Natural killer cell (primary cell): Measurements from ENCODE around the gene FAR2. TPM values are rescaled to one million over a fixed set of nuclear protein-coding genes. Genes with fewer than 3 reads are reported as not detected.

Experiments
- ATAC-seq, 3 donors: fragments of 150-1000 bp in 2 of 3; fragments of 200-7000 bp in 1 of 3; cut with Tn5 transposase; 1 replicate in 1 of 3; 2 replicates in 2 of 3; pipeline ENCODE4 v1.10.0; 2021; ENCODE audit warnings: mild to moderate bottlenecking in 2 of 3, moderate library complexity in 2 of 3
- DNase-seq, 2 donors: peaks; one replicate each; pipeline versions ENCODE4 v3.0.0 to v3.0.0-alpha.2; 2013 to 2021; ENCODE audit warnings: mixed read lengths in 1 of 2
- H3K27ac ChIP-seq: one replicate; pipeline ENCODE4 v1.5.1; 2013; ENCODE audit warnings: mild to moderate bottlenecking, low read length
- H3K27me3 ChIP-seq: one replicate; pipeline ENCODE4 v1.6.1; 2013; ENCODE audit warnings: low read length; ENCODE audit not compliant: control insufficient read depth, insufficient read depth
- H3K36me3 ChIP-seq: one replicate; pipeline ENCODE4 v1.6.1; 2013; ENCODE audit warnings: low read length; ENCODE audit not compliant: control insufficient read depth, insufficient read depth
- H3K4me1 ChIP-seq: one replicate; pipeline ENCODE4 v1.6.1; 2013; ENCODE audit warnings: low read length; ENCODE audit not compliant: control insufficient read depth, insufficient read depth
- H3K4me3 ChIP-seq: one replicate; pipeline ENCODE4 v1.5.1; 2013; ENCODE audit warnings: low read length
- H3K9me3 ChIP-seq: one replicate; pipeline ENCODE4 v1.6.1; 2013; ENCODE audit warnings: low read length; ENCODE audit not compliant: control insufficient read depth, insufficient read depth
- H3K27ac Mint-ChIP-seq, 2 donors: one replicate each; pipeline ENCODE4 v1.8.0; 2022; ENCODE audit warnings: mild to moderate bottlenecking in 2 of 2, mixed read lengths in 2 of 2, moderate library complexity in 1 of 2
- H3K27me3 Mint-ChIP-seq, 2 donors: one replicate each; pipeline ENCODE4 v1.8.0; 2022; ENCODE audit warnings: low read depth in 2 of 2, mixed read lengths in 2 of 2
- H3K36me3 Mint-ChIP-seq: one replicate; pipeline ENCODE4 v1.8.0; 2022; ENCODE audit warnings: mixed read lengths
- H3K4me1 Mint-ChIP-seq, 2 donors: one replicate each; pipeline ENCODE4 v1.8.0; 2022; ENCODE audit warnings: mixed read lengths in 2 of 2
- H3K4me3 Mint-ChIP-seq: one replicate; pipeline ENCODE4 v1.8.0; 2022; ENCODE audit warnings: mild to moderate bottlenecking, moderate library complexity, mixed read lengths
- H3K9me3 Mint-ChIP-seq, 2 donors: one replicate each; pipeline ENCODE4 v1.8.0; 2022; ENCODE audit warnings: mixed read lengths in 2 of 2
- CTCF ChIP-seq: fragments of 200-600 bp; IDR thresholded peaks from one replicate; pipeline ENCODE4 v1.8.0; 2022; ENCODE audit warnings: antibody characterized with exemption
- WGBS: methylation state at CpG from one replicate; pipeline ENCODE4 v1.1.7; 2013; ENCODE audit warnings: missing lambda C conversion rate; ENCODE audit not compliant: insufficient coverage; 5-methylcytosine and 5-hydroxymethylcytosine counted together
- intact Hi-C: fragments of 100-400 bp; cut with micrococcal nuclease; formaldehyde crosslinking; loops from one replicate; pipeline ENCODE4 v1.14.2; 2022
- total RNA-seq, 4 donors: library from RNA; stranded (reverse); fragments of 120-200 nt in 1 of 4; gene quantifications; one replicate each; pipeline versions ENCODE4 v1.2.3 to v1.2.4, GENCODE V29; 2013 to 2022

FAR2 gene
- total RNA-seq, 3 donors from 2014 or later (not counting 1 experiment from before 2014, with no cell fraction given) = 1.5 to 3.5 (median 1.7) TPM

DNA sequence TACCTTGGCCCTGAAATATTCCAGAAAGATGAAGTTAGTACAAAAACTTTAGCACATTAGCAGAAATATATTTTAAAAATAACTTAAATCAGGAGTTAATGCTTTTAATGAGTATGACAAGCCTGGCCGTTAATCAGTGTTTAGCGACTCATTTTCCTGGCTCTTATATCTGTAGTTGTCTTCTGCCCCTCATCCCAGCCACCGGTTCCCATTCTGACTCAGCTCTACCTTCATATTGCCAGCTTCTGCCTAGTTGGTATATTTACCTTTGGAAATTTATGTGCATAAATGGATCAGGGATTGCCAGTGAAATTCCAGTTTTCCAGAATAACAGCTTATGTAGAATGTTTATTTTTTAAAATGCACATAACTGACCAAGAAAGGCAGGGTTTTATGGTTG is 152.0 kb downstream of the FAR2 start:
- Histone ChIP-seq H3K27me3 (no peaks in the 10 kb centered on the region), H3K4me1 (no peaks in the 10 kb centered on the region), H3K36me3 (no peaks in the 10 kb centered on the region), H3K4me3 (no peak overlapping the region), H3K9me3 (no peaks in the 10 kb centered on the region), H3K27ac (no peak overlapping the region)
- H3K27me3 Mint-ChIP-seq = no peaks in the 10 kb centered on the region
- 97% methylated on average over 3 of the region's 3 CpGs for WGBS
- H3K27ac Mint-ChIP-seq = no peak overlapping the region
- no peak overlapping the region for H3K4me3 Mint-ChIP-seq
- no peak for DNase-seq
- intact Hi-C loops = no loop called here
- TF ChIP-seq CTCF = no peak
- H3K4me1 Mint-ChIP-seq = no peaks in the 10 kb centered on the region
- H3K9me3 Mint-ChIP-seq = no peaks in the 10 kb centered on the region
- no peaks in the 10 kb centered on the region for H3K36me3 Mint-ChIP-seq
- ATAC-seq = no peak

- no peaks in the 10 kb centered on the region for H3K36me3 ChIP-seq
- H3K27me3 Mint-ChIP-seq = no peaks in the 10 kb centered on the region
- no peaks in the 10 kb centered on the region for H3K27me3 ChIP-seq
- no peak overlapping the region for H3K27ac ChIP-seq
- no peak overlapping the region for H3K4me3 Mint-ChIP-seq
- no peaks in the 10 kb centered on the region for H3K36me3 Mint-ChIP-seq
- no peak for ATAC-seq
- no peak for TF ChIP-seq CTCF
- no peaks in the 10 kb centered on the region for H3K4me1 Mint-ChIP-seq
- H3K27ac Mint-ChIP-seq = no peak overlapping the region
- no peaks in the 10 kb centered on the region for H3K9me3 Mint-ChIP-seq
- no peaks in the 10 kb centered on the region for H3K4me1 ChIP-seq
- intact Hi-C loops = no loop called here
- no peak for DNase-seq
- no peak overlapping the region for H3K4me3 ChIP-seq
- no peaks in the 10 kb centered on the region for H3K9me3 ChIP-seq
Observed at GRCh38 chr12:29304388-29304787, 155.3 kb downstream of the FAR2 start.

- Mint-ChIP-seq H3K4me3 (no peak overlapping the region), H3K9me3 (no peaks in the 10 kb centered on the region), H3K4me1 (no peaks in the 10 kb centered on the region), H3K27ac (no peak overlapping the region), H3K27me3 (no peaks in the 10 kb centered on the region), H3K36me3 (no peaks in the 10 kb centered on the region)
- H3K27me3 ChIP-seq = no peaks in the 10 kb centered on the region
- ATAC-seq (no peak), DNase-seq (no peak)
- intact Hi-C loops = no loop called here
- no peaks in the 10 kb centered on the region for H3K36me3 ChIP-seq
- H3K4me1 ChIP-seq = no peaks in the 10 kb centered on the region
- H3K9me3 ChIP-seq = no peaks in the 10 kb centered on the region
- no peak for TF ChIP-seq CTCF
- H3K4me3 ChIP-seq = no peak overlapping the region
- H3K27ac ChIP-seq = no peak overlapping the region
- 83% methylated on average over 1 of the region's 2 CpGs for WGBS
Observed at GRCh38 chr12:29306266-29306665, 157.2 kb downstream of the FAR2 start.

DNA sequence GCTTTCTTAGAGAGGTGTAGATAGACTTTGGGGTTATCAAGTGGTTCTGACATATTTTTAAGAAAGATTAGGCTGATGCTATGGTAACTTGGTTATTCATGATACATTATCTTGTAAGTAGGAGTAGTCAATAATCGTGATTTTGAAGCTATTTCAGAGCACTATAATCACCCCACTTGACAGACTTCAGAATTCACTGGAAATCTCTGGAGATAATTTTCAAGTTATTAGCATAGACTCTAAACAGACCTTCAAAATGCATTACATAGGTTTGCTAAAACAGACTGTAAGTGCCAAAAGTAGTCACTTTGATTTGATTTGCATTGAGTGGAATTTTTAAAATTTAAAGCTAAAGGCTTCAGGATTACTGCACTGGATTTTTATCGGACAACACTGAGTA is 157.6 kb downstream of the FAR2 start:
- Histone ChIP-seq H3K9me3 (no peaks in the 10 kb centered on the region), H3K4me3 (no peak overlapping the region), H3K4me1 (no peaks in the 10 kb centered on the region), H3K27ac (no peak overlapping the region), H3K36me3 (no peaks in the 10 kb centered on the region), H3K27me3 (no peaks in the 10 kb centered on the region)
- DNase-seq (no peak), ATAC-seq (no peak)
- WGBS = 100% methylated on average over 1 of the region's 2 CpGs
- H3K36me3 Mint-ChIP-seq = no peaks in the 10 kb centered on the region
- no peak overlapping the region for H3K27ac Mint-ChIP-seq
- no peaks in the 10 kb centered on the region for H3K27me3 Mint-ChIP-seq
- H3K4me3 Mint-ChIP-seq = no peak overlapping the region
- no peak for TF ChIP-seq CTCF
- intact Hi-C loops = no loop called here
- H3K4me1 Mint-ChIP-seq = no peaks in the 10 kb centered on the region
- H3K9me3 Mint-ChIP-seq = no peaks in the 10 kb centered on the region
